Measurements from ENCODE around the gene GATB.
"Not testable (repeated sequence)": the region's sequence is repeated elsewhere in the genome, so short reads cannot be mapped to it uniquely, and the experiment has no call there.

GATB gene

GRCh38 chr4:151783867-151784266, 23.1 kb upstream of the GATB start:
- DNase-seq = no peak

GRCh38 chr4:151782296-151782695, 21.5 kb upstream of the GATB start:
- DNase-seq = no peak

GRCh38 chr4:151781026-151781425, 20.2 kb upstream of the GATB start:
- no peak for DNase-seq

GRCh38 chr4:151777471-151777870, 16.7 kb upstream of the GATB start:
- DNase-seq = no peak

GRCh38 chr4:151774324-151774723, 13.5 kb upstream of the GATB start:
- no peak for DNase-seq

- DNase-seq = no peak
Measured at GRCh38 chr4:151772274-151772673, 11.5 kb upstream of the GATB start.

- no peak for DNase-seq
Measured at GRCh38 chr4:151771664-151772063, 10.9 kb upstream of the GATB start.

- no peak for DNase-seq
Measured at GRCh38 chr4:151770154-151770553, 9.3 kb upstream of the GATB start.

- no peak for DNase-seq
Measured at GRCh38 chr4:151768835-151769234, 8.0 kb upstream of the GATB start.

GRCh38 chr4:151766691-151767090, 5.9 kb upstream of the GATB start:
- DNase-seq = no peak

GRCh38 chr4:151760002-151760401, 805 bp downstream of the GATB start:
- DNase-seq = no peak

GRCh38 chr4:151753056-151753455, 7.8 kb downstream of the GATB start:
- DNase-seq = no peak

- DNase-seq = no peak
Measured at GRCh38 chr4:151750156-151750555, 10.7 kb downstream of the GATB start.

GRCh38 chr4:151745481-151746231, 15.2 kb downstream of the GATB start:
- DNase-seq = no peak

GRCh38 chr4:151744614-151745013, 16.2 kb downstream of the GATB start:
- no peak for DNase-seq

- DNase-seq = no peak
Measured at GRCh38 chr4:151743894-151744293, 16.9 kb downstream of the GATB start.

- no peak for DNase-seq
Measured at GRCh38 chr4:151743128-151743854, 17.5 kb downstream of the GATB start.

GRCh38 chr4:151738720-151739517, 21.9 kb downstream of the GATB start:
- DNase-seq = no peak

- not testable (repeated sequence) for DNase-seq
Measured at GRCh38 chr4:151736852-151737251, 24.0 kb downstream of the GATB start.

GRCh38 chr4:151736361-151736760, 24.4 kb downstream of the GATB start:
- no peak for DNase-seq

- not testable (repeated sequence) for DNase-seq
Measured at GRCh38 chr4:151731670-151732069, 29.1 kb downstream of the GATB start.

- DNase-seq = no peak
Measured at GRCh38 chr4:151729731-151730559, 30.9 kb downstream of the GATB start.

GRCh38 chr4:151728679-151729078, 32.1 kb downstream of the GATB start:
- DNase-seq = no peak

All from T-helper 9 cell (primary cell).